ENCODE results near the gene CSNK2A1.

GRCh38 chr20:472137-472846, 71.3 kb downstream of the CSNK2A1 start:
- no peak for TF ChIP-seq REST (IDR thresholded peaks at IDR 0.05; ENCODE audit: low read depth)
- no peak for TF ChIP-seq MAX (IDR thresholded peaks at IDR 0.05)
- TF ChIP-seq EP300 (IDR thresholded peaks at IDR 0.05; ENCODE audit: borderline replicate concordance): no peak
- TF ChIP-seq FOXM1 (IDR thresholded peaks at IDR 0.05; ENCODE audit: borderline replicate concordance, low read depth): no peak
- no peak for TF ChIP-seq EGR1 (IDR thresholded peaks at IDR 0.05)
- no peak for TF ChIP-seq RAD21 (IDR thresholded peaks at IDR 0.05; ENCODE audit: low read depth)
- no peak for TF ChIP-seq YY1 (IDR thresholded peaks at IDR 0.05; ENCODE audit: low read depth)
- no peak for TF ChIP-seq NFIC (IDR thresholded peaks at IDR 0.05)

Measured in Ishikawa (cell line).